ENCODE data around the gene PGC.

Gene PGC

DNA sequence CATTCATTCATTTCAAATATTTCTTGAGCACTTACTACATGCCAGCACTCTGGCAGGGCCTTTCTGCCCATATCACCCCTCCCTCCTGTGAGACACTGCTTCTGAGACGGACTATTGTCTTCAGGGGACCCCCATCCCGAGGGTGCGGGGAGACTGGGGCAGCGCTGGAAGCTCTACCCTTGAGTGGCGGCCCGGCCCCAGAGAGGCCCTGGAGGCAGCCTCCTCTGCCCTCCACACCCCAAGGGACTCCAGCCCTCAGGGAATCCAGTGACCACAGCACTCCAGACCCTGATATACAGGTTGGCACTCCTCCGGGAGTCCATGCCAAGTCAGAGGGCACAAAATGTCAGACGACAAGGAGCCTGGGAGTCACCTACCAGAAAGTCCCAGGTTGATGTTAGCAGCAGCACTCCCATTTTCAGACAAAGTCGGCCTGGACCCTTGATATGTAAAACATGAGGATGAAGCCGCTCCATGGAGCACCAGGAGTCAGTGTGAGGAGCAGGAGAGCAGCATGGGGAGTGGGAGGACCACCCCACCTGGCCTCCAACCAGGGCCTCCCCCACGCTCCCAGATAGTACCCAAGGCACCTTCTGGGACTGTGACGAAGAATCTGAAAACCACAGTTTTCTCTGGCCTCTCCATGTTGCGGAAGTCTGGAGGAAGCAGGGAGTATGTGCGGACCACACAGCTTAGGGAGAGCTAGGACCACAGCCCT is 32.5 kb downstream of the PGC start:
- DNase-seq (ENCODE audit: low read depth) = no peak

DNA sequence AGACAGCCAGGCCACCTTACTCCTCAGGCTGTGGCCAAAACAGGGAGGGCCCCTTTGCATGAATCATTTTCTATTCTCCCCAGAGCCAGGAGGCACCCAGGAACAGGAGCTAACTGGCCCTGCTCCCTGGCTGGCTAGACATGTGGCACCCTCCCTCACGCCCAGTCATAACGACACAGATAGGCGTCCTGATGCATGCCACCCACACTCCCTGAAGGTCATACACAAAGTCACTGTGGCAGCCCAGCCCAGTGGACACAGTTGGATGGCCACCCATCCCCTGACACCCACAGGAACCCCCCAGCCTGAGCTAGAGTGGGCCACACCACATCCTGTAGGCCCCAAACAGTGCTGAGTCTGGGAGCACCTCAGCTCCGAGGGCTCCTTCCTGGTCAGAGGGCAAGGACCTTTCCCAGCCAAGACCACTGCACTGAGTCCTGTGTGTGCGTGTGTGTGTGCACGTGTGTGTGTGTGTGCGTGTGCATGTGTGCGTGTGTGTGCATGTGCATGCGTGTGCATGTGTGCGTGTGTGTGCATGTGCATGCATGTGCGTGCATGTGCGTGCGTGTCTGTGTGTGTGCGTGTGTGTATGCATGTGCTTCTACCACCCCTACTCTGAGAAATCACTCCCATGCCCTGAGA is 33.4 kb downstream of the PGC start:
- no peak for DNase-seq (ENCODE audit: low read depth)

DNA sequence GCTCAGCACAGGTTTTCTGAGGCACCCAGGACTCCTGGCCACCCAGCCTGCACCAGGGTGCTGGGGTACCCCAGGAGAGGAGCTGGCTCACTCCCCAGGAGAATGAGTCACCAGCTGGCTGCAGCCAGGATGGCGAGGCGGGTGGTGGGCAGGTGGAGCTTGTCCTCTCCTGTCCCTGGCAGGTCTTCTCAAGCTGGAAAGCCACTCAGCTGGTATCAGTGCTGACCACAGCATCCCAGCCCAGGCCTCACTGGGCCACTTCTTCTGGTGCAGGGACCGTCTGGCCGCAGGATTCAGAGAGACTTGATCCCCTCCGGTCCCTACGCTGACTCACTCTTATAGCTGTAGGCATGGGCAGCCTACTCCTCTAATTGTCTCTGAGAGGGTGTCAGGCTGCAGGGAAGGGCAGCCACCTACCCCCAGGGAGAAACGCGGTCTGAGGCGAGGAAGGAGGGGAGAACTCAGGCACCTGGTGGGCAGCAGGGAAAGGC is 34.0 kb downstream of the PGC start:
- DNase-seq (ENCODE audit: low read depth) = no peak

DNA sequence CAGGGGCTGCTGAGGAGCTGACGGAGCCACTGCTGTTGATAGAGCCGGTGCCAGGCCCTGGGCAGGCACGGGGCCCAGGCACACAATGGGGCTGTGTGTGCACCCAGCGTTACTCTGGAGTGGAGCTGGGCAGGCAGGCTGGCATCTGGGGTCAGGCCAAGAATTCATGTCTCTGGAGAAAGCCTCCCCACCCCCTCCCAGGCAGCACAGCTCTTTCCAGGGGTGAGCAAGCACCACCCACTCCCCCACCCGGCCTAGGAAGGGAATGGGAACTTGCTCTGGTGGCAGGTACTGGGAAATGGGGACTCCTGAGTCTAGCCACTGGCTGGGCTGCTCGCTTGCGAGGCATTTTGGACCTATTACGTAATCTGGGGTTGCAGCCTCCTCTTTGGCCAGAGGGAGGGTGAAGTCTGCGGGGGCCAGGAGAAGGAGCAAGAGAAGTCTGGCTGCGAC is 34.5 kb downstream of the PGC start:
- no peak for DNase-seq (ENCODE audit: low read depth)

DNA sequence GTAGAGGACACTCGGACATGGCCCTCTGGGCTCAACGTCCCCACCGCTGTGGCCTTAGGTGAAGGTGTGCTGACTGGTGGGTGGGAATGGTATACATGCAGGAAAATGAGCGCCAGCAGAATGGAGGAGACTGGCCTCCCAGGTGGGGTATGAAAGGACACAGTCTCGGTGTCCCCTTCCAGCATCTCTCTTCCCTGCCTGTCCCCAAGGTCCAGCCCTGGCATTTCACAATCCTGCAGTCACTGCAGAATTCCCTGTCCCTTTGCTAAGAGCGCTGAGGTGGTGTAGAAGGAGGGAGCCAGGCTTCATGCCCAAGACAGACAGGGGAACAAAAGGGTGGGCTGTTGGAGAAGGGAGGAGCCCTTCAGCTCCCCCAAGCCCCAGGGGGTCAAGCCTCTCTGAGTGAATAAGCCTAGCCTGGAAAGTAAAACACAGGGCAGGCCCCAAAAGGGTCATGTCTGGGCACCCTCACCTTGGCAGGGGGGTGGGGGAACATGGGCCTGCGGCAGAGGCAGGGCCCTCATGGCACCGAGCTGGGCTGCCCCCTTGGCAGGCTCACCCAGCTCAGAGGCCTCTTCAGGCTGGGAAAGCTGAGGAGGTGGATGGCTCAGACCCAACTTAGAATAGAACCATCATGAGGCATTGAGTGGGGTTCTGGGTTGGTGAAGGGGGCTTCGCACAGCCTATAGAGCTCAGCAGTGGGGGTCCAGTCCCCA is 35.7 kb downstream of the PGC start:
- no peak for DNase-seq (ENCODE audit: low read depth)

DNA sequence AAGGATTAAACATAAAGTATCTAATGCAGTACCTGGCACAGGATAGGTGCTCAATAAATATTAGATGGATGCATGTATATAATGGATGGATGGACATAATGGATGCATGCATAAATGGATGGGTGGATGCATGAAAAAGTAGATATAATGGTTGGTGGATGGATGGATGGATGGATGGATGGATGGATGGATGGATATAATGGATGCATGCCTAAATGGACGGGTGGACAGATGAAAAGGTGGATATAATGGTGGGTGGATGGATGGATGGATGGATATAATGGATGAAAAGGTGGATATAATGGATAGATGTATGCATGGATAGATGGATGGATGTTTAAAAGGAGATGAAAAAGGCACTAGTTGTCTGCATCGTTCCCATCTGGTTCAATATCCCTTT is 37.8 kb downstream of the PGC start:
- no peak for DNase-seq (ENCODE audit: low read depth)

DNA sequence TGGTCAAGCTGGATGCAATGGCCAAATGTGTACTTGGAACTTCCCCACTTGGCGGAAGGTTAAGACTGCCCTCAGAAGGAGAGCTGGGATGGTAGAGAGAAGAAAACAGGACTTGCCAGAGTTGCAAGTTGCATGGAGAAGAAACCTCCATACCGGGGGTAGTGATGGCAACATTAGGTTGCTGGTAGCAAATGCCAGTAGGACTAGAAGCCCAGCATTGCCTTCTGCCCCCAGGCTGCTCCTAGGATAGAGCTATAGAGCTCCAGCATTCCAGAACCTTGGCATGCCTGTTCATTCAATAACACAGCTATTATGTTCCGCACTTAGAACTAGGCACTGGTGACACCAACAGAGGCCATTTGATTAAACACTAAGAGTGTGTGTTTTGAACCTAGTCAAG is 38.3 kb downstream of the PGC start:
- DNase-seq (ENCODE audit: low read depth) = no peak

DNA sequence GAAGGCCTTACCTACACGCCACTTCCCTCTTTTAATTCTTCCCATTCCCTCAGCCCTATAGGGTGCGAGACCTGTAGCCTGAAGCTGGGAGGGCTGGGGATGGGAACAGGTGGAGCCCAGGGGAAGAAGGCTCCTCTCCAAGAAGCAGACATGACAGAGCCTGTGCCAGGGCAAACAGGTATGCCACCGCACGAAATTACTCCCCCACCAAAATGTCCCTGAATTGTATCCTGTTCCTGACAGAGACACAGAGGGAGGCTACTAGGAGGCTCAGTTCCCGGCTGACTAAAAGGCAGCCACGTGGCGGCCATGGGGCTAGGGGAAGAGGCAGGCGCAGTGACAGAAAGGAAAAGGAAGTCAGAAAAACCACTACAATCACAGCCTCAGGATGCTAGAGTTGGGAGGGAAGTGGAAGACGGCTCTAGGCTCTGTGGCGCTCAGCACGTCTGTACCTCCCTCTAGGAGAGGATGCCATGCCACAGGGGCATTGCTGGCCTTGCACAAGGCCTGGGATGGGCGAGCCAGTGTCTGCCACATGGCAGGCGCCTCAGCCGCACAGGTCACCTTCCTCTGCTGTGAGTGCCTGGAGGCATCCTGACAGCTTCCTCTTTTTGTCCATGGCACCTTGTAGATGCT is 39.5 kb downstream of the PGC start:
- no peak for DNase-seq (ENCODE audit: low read depth)

DNA sequence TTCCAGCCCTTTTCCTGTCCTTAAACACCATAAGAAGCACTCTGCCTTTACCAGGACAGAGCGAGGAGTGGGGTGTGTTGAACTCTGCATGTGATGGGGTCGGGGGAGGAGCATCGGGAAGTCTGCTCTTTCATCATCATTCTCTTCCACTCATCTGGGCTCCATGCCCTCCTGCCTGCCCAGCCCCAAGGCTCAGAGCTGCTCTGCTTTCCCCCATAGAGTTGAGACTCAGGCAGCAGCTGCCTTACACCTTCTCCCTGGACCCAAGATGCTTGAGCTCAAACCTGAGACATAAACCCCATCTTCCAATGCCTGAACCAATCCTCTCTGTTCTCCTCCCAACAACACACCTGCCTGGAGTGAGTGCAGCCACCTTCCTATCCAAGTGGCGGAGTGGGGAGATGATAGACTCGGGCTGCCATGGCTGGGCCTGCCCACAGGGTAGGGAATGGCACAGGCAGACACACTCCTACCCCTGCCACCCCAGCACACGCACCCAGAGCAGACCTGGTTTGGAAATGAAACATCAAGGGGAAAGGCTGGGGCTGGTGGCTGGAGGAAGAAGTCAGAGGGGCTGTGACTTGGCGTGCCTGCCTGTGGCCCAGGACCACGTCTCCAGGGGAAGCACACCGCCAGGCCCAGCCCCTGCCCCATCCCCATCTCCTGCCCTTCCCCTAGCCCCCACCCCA is 40.2 kb downstream of the PGC start:
- no peak for DNase-seq (ENCODE audit: low read depth)

DNA sequence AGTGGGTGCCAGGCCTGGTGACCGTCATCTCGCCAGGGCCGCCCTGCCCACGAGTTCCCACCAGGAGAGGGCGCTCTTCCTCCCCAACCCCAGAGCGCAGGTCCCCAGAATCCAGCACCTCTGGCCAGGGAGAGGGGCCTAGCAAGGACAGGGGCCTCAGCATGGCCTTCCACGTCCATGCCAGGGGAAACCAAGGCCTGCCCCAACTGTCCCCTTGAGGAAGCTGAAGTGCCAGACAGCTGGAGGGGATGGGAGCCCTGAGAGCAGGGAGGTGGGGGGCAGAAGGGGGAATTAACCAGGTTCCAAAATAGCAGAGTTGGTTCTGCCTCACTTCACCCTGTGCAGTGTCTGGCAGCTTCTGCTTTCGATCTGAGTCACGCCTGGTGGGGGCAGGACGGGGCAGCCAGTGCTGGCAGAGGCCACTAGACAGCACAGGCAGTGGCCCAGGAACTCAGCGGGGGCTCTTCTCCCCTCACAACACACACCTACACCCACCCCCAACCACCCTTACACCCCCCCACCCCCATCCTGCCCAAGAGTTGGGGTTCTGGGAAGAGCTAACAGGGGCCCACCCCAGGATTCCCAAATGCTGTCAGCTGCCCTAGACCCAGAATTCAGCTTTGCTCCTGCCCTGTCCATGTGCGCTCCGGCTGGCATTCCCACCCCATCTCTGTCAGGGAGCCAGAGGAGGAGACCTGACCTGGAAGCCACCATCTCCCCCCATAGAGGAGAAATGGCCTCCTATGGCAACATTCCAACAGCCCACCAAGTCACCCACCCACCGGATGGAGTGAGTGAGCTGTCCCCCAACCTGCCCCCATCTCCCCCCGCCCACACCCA is 41.0 kb downstream of the PGC start:
- DNase-seq (ENCODE audit: low read depth) = no peak

DNA sequence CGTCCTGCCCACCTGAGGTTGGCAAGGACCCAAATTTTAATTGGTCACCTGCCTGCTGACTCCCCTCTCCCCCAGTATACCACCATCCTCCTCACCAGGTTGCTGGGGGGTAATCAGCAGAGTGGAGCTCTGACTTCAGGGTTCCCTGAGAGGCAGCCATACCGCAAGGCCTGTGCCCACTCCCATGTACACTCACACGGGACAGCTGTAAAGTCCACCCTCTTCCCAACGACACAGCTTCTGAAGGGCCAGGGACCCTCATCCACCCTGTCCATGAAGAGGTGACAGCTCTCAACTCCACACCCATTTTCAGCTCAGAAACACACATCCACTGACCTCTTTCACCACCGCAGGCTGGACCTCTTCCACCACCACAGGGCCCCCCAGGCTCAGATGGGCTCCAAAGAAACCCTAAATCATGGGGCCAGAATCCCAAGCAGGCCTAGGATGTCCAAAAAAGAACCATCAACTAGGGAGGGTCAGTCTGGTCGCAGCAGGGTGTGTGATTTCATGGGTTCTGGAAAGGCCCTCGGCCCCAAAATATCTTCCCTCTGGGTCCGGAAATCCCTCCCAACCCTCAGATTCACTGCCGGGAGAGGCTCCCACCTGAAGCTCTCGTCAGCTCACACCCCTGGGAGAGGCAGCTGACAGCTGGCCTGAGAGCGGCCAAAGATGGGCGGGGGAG is 41.7 kb downstream of the PGC start:
- no peak for DNase-seq (ENCODE audit: low read depth)

DNA sequence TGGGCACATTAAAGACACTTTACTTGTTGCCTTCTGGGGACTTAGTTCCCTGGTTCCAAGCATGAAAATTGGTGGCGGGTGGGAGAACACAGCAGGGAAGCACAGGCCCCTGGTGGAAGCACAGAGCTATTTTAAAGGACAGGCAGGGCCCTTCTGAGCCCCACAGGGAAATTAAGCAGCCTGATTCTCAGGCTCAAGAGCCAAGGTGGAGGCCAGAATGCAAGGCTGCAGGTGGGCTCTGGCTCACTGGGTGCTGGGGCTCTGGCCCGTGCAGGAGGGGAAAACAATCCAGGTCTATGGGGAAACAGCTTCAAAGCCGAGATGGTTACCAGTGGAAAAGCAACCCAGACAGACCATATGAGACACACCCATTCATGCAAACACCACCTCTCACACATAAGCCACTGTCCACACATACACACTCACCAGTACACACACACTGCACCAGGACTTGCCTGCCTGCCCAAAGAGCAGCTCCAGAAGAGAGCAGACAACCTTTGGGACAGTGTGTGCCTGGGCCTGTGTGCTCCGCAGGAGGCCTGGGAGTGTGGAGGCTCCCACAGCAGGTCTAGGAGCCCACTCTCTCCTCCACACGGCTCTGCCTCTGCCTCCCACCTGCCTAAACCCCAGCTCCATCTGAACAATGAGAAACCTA is 42.4 kb downstream of the PGC start:
- no peak for DNase-seq (ENCODE audit: low read depth)

DNA sequence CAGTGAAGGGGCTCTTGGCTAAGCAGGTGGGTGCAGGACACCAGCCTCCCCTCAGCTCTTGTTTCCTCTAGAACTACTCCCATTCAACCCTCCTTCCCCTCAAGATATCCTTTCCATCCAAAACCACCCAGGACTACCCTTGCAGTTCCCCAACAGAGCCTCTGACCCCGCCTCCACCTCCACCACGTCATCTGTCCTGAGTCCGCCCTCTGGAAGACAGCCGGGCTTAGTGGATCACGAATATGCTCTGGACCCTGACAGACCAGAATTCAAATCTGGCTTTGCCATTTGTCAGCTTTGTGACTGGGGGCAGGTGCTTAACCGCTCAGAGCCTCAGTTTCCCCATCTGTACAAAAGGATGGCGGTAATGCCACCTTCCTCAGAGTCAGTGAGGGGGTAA is 43.2 kb downstream of the PGC start:
- DNase-seq (ENCODE audit: low read depth) = no peak

DNA sequence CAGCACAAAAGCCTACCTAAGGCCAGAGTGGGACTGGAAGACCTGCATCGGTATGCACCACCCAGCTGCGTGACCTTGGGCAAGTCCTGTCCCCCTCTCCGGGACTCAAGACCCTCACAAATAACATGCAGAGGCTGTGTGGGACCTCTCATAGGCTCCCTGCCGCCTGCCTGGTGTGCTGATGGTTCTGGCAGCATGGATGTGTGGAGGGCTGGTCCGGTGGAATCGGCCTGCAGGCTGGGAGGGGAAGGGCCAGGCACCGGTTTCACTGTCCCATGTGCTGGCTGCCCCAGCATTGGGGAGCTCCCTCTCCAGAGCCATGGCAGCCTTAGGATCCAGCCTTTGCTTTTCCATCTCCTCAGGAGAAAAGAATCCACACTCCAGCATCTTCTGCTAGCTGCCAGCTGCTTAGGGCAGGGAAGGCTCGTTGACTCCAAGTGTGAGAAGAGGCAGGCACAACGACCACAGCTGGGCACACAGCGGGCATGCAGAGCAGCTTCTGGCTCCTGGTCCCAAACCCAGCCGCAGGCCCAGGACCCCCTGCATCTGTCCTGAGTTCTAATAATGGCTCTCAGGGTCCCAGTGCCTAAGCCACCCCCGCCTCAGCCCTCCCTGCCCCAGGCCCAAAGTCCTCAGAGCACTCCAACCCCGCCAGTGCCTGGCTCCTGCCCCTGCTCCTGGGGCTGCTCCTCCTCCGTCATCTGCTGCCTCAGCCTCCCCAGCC is 44.3 kb downstream of the PGC start:
- no peak for DNase-seq (ENCODE audit: low read depth)

DNA sequence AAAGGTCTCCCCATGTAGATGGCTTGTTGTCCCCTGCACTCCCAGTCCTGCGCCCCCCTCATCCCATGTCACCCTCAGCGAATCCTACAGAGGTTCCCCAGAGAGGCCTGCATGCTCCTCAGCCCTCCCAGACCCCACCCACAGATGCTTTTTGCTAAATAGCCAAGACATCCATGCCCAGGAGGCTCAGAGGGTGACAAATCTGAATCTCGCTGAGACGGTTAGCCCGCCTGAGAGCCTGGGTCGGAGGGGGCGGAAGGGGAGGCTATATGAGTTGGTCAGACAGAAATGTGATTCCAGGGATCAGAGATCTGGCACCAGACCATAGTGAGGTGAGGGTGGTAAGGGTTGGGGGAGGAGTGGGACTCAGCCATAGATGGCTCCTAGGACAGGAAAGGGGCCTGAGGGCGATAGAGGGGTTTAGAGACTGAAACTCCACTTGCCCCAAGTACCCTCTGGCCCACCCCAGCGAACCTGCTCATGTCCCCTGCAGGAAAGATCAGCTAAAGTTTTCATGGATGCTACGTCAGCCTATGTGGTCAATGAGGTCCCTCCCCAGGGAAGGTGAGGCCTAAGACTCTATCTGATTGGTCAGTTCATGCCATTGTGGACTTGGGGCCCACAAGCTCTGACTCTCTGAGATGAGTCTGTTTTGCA is 45.0 kb downstream of the PGC start:
- DNase-seq (ENCODE audit: low read depth) = no peak

DNA sequence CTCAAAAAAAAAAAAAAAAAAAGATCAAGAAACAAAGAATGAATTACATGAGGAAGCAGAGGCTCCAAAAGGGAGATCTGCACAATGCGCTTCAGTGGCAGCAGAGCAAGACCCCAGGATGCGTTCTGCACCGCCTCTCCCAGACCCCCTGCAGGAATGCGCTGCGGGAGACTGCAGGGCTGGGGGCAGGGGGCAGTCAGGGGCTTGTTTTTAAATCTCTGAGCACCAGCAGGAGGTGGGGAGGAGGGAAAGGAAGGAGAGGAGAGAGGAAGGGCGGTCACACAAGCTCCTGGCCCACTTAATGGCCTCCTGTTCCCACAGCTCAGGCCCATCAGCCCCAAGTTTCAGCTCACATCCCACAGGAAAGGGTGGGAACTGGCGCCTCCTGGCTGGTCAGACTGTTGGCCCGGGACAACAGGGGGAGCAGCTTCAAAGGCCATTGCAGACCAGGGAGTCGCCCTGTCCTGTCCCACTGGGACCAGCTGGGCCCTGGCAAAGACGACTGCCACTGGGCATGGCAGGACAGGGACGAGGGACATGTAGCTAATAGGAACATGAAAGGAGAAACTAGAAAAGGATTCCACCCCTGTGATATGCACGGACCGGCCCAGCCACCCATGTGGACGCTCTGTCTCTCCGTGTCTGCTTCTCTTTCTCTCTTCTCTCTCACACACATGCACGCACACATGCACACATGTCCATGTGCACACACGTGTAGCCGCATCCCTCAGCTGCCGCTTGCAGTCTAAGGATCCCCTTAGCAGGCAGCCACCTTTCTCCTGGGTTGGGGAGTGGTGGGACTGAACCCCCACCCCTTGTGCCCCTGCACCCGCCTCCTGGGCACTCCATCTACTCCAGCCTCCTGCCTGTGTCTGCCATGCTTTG is 46.5 kb downstream of the PGC start:
- DNase-seq (ENCODE audit: low read depth) = no peak

DNA sequence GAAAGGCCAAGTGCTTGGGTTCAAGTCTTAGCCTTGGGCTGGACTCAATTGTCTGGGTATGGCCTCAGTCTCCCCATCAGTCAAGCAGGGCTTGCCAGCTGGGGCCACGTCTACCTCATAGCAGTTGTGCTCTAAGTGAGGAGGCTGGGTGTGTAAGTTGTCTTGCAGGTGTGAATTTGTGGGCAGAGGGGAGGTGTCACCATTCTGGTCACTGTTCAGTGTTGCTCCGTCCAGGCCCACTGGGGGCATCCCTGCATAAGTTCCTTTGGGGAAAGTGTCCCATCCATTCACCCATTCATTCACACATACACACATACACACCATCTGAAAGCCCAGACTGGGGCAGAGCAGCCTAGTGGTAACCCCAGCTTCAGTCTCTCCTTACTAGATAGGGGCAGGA is 48.1 kb downstream of the PGC start:
- DNase-seq (ENCODE audit: low read depth) = no peak
